Inflammatory macrophage treated with lipopolysaccharide for 4 hours (primary cell): Measurements from ENCODE around the gene PIEZO1.

Source experiments
- DNase-seq: peaks from one replicate; pipeline ENCODE4 v3.0.0-alpha.2; 2020

Gene PIEZO1

DNA sequence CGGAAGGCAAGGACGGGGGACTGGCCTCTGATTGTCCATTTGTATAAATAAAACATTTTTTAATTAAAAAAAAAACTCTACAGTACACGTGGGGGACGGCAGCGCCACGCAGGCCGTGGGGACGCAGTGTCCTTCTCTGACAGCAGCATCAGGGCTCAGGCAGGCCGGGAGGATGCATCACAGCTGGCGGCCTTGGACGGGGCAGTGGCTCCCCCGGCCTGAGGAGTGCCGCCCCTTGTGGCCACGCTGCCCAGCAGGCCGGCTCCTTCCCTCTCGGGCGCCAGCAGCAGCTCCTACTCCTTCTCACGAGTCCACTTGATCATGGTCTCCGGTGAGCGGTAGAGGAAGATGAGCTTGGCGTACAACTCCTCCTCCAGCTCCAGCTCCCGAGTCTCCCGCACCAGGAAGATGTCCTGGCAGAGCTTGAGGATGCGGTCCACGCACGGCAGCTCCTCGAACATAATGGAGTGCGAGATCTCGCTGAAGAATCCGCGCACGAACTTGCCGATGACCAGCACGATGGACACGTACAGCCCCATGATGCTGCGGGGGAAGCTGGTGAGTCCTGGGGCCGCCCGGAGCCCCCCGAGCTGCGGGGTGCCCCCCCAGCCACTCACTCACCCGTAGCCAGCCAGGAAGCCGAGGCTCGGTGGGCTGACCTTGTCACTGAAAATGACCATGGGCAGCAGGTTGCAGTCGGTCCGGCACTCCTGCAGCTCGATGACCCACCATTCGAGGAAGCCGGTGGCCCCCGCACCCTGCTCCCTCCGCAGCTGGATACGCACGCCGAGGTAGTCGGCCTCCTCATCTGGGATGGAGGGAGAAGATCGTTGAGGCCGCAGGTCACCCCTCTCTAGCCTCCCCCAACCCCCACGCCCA, 69.5 kb downstream of the PIEZO1 start:
- no peak for DNase-seq

DNA sequence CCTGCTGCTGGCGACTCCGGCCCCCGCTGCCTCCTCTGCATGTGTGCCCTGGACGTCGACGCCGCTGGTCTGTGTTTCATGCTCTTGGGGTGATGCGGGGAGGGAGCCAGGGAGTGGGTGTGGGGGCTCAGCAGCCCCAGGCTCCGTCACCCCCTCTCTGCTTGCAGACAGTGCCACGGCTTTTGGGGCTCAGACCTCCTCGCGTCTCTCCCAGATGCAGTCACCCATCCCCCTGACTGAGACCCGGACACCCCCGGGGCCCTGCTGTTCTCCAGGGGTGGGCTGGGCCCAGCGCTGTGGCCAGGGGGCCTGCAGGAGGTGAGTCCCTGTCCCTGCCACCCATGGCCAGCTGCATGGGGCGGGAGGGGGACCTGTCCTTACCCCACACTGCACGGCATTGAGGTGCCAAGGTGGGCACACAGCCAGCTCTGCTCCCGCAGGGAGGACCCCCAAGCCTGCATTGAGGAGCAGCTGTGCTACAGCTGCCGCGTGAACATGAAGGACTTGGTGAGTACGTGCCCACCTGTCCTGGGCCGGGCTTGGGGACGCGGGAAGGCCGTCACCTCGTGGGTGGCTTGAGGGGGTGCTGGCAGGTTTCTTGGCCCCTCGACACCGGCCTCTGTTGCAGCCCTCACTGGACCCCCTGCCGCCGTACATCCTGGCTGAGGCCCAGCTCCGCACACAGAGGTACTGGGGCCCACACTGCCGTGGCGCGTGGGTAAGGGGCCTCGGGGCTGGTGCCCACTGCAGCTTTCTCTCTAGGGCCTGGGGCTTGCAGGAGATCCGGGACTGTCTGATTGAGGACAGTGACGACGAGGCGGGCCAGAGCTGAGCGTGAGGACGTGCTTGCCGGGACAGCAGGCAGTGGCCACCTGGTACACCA, 70.4 kb downstream of the PIEZO1 start:
- no peak for DNase-seq

DNA sequence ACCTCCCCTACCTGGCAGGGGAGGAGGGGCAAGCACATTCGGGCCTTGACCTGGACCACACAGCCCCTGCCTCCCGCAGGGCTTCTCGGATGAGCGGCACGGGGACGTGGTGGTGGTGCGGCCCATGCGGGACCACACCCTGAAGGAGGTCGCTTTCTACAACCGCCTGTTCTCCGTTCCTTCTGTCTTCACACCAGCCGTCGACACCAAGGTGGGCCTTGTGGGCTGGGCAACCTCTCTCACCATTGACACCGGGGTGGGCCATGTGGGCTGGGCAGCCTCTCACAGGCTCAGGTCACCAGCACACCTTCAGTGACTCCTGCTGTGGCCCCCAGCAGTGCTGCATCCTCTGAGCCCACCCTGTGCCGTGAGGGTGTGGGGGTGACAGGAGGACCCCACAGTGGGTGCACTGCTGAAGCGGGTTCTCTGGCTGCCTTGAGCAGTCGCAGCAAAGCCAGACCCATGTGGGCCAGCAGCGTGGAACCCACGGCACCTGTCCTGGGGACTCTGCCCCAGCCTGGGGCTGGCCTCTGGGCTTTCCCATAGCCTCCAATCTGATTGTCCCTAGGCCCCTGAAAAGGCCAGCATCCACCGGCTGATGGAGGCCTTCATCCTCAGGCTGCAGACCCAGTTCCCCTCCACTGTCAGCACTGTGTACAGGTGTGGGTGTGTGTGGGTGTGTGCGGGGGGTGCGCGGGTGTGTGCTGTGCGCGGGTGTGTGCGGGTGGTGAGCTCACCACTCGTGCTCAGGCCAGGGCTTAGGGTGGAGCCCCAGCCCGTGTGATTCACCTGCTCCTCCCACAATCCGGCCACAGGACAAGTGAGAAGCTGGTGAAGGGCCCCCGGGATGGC, 71.2 kb downstream of the PIEZO1 start:
- no peak for DNase-seq

DNA sequence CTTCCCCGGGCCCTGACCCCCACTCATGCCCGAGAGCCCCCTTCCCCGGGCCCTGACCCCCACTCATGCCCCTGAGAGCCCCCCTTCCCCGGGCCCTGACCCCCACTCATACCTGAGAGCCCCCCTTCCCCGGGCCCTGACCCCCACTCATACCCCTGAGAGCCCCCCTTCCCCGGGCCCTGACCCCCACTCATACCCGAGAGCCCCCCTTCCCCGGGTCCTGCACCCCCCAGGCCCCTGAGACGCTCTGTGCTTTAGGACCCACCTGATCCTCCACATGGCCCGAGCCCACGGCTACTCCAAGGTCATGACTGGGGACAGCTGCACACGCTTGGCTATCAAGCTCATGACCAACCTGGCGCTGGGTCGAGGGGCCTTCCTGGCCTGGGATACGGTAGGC, 72.0 kb downstream of the PIEZO1 start:
- DNase-seq, result no peak

DNA sequence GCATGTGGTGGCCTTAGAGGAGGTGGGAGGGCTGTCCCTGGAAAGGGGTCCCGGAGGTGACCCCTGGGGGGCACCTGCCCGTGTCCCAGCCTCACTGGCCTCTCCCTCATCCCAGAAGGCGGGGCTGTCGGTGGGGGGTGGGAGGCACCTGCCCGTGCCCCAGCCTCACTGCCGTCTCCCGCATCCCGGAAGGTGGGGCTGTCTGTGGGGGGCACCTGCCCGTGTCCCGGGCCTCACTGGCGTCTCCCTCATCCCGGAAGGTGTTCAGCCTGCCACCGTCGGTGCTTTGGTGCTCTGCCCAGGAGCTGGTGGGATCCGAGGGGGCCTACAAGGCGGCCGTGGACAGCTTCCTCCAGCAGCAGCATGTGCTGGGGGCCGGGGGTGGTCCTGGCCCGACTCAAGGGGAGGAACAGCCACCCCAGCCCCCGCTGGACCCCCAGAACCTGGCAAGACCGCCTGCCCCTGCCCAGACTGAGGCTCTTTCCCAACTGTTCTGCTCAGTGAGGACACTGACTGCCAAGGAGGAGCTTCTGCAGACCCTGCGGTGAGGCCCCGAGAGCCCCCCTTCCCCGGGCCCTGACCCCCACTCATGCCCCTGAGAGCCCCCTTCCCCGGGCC, 72.5 kb downstream of the PIEZO1 start:
- no peak for DNase-seq

DNA sequence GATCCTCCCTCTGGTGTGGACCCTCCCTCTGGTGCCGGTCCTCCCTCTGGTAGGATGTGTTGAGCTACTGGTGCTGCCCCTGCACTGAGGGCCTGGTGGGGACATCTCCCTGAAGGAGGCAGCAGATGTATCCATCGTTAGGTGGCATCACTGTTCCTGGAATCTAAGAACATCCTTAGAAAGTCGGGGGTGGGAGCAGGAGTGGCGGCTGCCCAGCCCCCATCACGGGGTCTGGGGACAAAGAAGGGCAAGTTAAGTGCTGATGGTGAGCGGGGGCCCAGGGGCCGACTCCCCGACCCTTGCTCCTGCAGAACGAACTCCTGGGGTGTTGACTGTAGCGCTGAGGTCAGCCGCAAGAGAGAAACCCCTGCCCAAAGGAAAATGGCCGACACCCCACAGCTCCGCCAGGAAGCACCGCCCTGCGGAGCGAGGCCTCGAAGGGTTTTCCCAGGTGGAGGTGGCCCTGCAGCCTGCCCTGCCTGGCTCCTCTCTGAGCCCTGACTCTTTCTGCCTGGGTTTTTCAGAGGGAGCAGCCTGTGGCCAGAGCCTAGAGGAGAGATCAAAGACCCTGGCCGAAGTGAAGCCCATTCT, 73.2 kb downstream of the PIEZO1 start:
- DNase-seq, result no peak

DNA sequence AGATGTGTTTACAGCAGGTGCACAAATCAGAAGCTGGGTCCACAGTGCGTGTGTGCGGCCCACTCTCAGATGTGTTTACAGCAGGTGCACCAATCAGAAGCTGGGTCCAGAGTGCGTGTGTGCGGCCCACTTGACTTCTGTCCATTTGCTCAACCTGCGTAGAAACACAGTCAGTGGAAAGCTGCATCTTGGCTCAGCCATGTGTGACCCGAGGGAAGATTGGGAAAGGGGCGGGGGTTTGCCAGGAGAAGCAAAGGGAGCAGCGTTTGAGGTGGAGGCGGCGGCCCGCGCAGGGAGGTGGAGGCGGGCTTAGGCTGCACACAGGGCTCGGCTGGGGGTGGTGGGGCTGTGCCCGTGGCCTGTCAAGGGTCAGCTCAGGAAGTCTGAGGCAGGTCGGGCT, 74.5 kb downstream of the PIEZO1 start:
- no peak for DNase-seq

DNA sequence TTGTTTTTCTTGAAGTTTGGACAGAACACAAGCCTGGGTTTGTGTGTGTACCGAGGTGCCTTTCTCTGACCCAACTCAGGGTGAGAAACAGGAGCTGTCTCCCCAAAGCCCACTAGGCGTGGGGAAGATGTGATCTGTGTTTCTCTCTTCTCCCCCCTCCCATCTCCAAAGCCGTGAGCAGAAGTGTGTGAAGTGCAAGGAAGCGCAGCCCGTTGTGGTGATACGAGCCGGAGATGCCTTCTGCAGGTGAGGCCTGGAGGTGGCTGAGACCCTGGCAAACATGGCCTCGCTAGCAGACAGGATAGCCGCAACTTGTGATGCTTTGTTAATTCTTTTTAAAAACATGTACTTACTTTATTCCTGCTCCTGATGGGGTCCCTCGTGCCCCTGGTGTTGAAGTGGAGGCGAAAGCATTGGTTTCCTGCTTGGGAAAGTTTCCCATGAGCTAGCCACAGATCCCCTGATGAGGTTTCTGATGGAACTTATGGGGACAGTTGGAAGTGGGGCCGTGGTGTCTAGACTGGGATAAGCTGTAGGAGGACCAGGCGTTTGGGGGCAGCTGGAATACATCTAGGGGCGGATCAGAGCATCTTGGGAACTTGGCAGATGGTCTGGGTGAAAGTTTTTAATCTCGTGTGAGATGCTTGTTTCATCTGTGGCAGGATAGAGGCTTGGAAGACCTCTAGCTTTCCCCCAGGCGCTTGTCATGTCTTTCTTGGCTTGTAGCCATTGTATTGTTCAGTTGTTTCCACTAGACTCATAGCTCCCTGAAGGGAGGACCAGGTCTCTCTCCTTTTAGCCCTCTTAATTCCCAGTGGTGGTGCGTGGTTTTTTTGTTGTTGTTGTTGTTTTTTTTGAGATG, 77.8 kb downstream of the PIEZO1 start:
- DNase-seq, result no peak

DNA sequence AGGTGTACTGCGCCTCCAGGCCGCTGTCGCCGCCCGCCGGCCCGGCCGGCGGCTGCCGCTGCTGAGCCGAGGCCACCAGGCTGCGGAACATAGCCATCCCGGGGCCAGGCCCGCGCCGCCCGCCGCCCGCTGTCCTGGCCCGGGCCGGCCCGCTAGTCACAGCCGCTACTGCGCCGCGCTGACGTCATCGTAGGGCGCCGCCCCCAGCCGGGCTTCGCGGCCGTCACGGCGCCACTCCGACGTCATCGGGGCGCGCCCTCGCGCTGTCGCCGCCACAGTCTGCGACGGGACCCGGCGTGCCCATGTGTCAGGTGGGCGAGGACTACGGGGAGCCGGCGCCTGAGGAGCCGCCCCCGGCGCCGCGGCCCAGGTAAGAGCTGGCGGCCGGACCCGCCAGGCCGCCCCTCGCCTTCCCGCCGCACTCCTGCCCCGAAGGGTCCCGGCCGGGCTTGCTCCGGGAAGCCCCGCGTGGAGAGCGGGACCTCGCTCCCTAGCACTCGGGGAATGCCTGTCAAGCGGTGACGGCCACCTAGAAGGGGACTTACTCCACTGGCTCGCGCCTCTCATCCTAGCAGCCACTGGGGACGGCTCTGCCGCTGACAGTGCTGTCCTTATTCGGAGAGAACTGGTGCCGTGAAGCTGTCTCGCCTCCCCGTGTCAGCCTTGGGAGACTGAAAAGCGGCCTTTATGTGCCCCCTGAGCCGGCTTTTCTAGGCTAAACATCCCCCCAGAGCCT, 78.6 kb downstream of the PIEZO1 start, which contains the start of the genes CTU2 and RNF166:
TSS of gene CTU2 (plus strand) at position 275 of the 736 bp plus-strand sequence. CDS start at position 303, 28 bp downstream.
TSS of gene RNF166 (minus strand) at position 180 of the 736 bp plus-strand sequence. CDS start at position 97, 83 bp downstream.
- DNase-seq, result peak; percentile 91

DNA sequence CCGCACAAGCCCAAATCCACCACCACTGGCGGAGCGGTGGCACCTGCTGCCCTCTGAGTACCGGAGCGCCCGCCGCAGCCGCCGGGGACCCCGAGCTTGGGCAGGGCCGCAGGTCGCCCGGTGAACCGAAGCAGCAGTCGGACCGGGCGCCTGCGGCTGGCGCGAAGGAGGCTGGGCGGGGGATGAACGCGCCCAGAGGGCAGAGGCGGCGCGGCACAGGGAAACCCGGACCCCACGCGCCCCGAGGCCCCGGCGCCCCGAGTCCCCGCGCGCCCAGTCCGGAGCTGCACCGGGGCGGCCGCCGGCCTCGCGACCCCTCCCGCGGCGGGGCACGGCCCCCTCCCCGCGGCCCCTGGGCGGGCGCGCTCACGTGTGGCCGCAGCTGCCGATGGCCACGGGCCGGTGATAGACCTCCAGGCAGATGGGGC, 79.2 kb downstream of the PIEZO1 start:
- no peak for DNase-seq

DNA sequence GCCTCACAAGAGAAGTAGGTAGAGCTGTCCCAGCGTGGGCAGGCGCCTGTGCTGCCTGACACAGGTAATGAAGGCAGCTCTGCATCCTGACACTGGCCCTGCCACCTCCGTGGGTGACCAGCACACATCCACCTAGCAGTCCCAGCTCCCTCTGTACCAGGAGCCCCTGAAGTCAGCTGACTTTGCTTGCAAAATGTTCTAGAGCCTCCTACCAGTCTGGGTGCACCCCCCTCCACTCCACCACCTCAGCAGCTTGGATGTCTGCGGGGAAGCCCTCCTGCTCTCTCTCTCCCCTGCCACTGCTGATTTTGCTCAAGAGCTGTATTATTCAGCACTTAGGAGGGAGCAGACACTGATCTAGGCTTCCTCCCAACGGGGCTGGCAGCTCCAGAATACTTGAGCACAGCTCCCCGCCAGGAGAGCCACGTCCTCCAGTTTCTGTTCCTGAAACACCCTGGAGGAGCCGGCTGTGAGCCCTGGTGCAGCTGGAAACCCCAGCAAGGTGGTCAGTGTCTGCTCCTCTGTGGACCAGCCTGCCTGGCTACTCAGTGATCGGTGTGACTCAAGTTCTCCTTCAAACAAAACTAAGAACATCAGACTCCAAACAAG, 79.8 kb downstream of the PIEZO1 start:
- peak; percentile 80 for DNase-seq

DNA sequence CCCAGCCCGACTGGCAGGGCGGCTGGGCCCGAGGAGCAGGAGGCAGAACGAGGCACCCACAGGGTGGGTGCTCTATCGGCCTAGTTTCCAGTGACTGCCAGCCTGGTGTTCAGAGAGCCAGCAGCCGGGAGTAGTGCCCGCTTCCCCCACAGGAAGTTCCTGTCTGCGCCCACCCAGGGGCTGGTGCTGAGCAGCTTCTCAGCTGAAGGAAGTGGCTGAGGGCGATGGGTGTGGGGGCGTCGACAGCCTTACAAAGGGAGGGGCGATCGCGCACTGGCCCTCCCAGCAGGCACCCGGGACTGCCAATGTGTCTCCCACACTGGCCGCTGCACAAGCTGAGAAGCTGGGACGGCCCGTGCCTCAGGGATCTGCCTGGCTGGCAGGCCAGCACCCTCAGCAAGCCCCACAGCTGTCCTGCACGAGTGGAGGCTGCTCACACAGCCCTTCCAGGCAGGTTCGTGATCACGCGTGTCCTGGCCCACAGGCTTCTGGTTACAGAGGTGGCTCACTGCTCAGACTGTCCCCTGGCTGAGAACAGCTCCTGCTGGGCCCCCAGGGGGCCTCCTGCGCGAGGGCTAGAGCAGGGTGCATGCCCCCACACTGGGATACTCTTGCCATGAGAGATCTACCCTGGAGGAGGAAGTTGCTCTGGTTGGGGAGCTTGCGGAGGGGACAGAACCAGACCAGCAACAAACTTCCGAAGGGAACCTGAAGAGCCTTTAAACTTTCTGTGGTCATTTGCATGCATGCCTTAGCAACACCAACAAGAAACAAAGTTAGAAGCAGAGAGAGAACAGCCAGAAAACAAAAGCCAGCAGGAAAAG, 81.3 kb downstream of the PIEZO1 start:
- DNase-seq, result peak; percentile 72

DNA sequence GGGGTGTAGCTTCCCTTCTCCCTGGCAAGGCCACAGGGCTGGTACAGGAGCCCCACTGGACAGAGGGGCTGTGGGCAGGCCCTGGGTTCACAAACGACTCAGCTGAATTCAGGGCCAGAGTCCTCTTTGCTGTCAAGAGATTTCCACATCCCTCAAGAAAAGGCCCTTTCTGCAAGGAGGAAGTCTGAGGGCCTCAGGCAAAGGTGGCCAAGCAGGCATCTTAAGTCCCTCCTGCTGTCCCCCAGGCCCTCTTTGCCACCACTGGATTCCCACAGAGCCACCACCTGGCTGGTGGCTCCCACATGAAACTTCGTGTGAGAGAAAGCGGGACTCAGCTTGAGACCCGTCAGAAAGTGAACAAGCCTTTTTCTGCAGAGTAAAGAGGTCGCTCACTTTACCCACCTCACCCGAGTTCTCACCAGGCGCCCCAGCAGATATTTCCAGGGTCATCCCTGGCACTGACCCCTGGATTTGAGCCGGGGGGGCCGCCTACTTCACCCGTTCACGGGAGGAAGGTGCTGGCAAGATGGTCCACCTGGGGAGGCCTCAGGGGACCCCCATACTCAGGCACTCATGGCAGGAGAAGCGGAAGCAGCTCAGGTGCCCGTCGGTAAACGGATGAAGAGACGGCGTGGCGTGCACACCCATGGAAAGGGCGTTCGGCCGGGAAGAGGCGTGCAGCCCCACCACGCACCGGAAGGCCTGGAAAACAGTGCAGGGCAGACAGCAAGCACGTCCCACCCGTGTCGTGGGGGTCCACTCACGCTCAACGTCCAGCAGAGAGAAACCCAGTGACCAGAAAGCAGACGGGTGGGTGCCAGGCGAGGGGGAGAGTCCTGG, 82.4 kb downstream of the PIEZO1 start:
- peak; percentile 58 for DNase-seq

DNA sequence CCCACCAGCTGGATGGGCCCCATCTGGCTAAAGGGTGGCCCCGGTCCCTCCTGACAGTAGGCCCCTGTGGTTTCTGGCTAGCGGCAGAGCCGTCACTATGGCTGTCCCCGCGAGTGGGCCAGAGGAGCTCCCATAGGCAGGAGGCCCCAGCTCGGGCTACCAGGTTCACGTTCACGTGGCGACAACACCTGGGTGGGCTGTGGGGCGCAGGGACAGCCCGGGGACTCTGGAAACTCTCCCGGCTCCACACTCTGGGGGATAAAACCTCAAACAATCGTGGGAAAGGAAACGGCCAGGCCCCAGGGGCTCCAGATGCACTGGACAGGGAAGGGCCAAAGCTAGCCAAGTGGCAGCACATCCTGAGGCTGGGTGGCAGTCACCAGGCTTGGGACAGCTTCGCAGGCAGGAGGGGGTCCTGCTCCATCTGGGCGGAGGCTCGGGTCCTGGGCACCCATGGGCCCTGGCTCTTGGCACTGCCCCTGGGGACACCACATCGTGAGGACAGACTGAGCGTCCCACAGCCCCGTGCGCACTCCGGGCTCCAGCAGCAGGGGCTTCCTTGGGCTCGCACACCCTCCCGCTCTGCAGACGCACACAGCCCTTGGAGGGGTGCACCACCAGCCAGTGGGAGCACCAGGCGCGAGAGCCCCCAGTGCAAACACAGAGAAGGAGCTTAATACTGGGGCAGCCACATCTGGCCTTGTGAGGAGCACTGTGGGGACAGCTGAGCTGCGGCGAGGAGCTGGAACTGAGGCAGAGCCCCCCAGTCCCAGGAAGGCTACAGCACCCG, 83.2 kb downstream of the PIEZO1 start:
- no peak for DNase-seq

DNA sequence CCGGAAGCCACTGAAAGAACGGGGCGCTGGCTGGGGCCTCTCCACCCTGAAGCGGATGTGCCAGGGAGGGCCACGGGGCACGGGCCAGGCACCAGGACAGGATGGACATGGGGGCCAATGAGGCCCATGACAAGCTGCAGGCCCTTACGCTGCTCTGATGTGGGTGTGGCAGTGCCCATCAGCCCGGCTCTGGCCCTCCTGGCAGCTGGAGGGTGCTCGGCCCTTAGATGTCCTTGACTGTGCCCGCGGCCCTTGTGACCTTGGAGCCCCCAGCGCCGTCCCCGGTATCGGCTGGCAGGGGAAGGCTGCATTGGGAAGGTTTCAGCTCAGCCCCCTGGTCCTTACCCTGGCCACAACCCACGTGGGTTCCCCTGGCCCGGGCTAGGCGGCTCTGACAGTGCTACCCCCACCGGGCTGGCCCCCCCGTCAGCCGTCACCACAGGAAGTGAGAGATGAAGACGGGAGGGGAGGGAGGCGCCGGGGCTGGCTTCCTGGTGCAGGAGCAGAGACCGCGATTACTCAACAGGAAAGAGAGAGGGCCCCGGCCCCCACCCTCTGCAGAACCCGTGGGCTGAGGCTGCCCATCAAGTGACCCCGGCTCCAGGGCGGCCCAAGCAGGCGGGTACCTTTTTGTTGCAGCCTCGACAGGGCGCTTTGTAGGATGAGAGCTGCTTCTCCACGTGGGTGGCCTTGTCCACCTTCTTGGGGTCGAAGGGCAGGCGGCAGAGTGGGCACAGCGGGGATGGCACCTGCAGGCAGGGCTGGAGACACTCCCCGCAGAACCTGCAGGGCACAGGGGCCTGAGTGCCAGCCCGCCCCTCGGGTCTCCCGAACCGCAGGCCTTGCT, 84.2 kb downstream of the PIEZO1 start:
- peak; percentile 94 for DNase-seq

DNA sequence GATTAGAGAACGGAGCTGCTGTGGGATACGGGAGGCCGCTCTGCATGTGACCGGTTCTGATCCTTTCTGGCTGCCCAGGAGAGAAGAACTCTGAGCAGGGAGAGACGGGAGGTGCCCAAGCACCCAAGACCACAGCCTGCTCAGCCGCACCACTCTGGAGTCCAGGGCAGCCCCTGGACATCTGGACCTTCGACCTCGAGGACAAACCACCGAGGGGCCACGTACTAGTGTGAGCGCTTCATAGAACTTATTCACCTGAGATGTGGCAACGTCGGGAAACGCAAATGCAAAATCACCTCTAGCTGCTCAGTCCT, 84.7 kb downstream of the PIEZO1 start:
- no peak for DNase-seq
